ENCODE results near the gene SEC14L3. TPM values are rescaled to one million over a fixed set of nuclear protein-coding genes. Genes with fewer than 3 reads are reported as not detected.
"Not testable (repeated sequence)": the region's sequence is repeated elsewhere in the genome, so short reads cannot be mapped to it uniquely, and the experiment has no call there.

The SEC14L3 gene
- total RNA-seq, 4 donors from 2014 or later, result not detected

DNA sequence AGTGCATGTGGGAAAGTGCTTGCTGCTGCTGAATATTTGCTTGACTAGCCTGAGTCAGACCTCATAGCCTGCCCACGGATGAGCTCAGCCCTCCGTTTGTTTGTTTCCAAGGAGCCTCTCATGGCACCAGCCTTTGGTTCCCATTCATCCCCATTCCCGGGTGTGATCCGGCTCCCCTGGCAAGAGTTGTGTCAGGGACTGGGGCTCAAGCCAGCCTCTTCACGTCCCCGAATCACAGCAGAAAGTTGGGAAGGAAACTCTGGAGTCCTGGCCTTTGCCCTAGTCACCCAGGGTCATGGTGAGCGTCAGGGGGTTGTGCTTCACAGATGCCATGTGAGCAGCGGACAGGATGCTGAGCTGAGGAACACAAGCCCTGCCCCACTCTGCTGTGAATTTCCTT lies 13.8 kb downstream of the SEC14L3 start:
- H3K4me3 ChIP-seq, result no peak overlapping the region
- H3K27me3 ChIP-seq, result peaks cover 0 to 3% of the 10 kb centered on the region in 2 donors
- TF ChIP-seq EP300 (IDR thresholded peaks at IDR 0.05), result no peak
- no peak for TF ChIP-seq POLR2A (IDR thresholded peaks at IDR 0.05)
- TF ChIP-seq, protein P1, sequence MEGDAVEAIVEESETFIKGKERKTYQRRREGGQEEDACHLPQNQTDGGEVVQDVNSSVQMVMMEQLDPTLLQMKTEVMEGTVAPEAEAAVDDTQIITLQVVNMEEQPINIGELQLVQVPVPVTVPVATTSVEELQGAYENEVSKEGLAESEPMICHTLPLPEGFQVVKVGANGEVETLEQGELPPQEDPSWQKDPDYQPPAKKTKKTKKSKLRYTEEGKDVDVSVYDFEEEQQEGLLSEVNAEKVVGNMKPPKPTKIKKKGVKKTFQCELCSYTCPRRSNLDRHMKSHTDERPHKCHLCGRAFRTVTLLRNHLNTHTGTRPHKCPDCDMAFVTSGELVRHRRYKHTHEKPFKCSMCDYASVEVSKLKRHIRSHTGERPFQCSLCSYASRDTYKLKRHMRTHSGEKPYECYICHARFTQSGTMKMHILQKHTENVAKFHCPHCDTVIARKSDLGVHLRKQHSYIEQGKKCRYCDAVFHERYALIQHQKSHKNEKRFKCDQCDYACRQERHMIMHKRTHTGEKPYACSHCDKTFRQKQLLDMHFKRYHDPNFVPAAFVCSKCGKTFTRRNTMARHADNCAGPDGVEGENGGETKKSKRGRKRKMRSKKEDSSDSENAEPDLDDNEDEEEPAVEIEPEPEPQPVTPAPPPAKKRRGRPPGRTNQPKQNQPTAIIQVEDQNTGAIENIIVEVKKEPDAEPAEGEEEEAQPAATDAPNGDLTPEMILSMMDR (IDR thresholded peaks at IDR 0.05), result no peak
- WGBS, 2 donors, result 18 to 50% methylated on average over 6 to 8 of the region's 8 CpGs
- no peak overlapping the region for H3K27ac ChIP-seq
- H3K4me1 ChIP-seq, result no peaks in the 10 kb centered on the region
- DNase-seq (ENCODE audit: low spot score in 2 of 2), result no peak
- no peaks in the 10 kb centered on the region for H3K36me3 ChIP-seq
- H3K9me3 ChIP-seq, result no peaks in the 10 kb centered on the region

- H3K4me1 ChIP-seq, result no peaks in the 10 kb centered on the region
- 80 to 87% methylated on average over 8 of the region's 8 CpGs for WGBS, 2 donors
- no peaks in the 10 kb centered on the region for H3K36me3 ChIP-seq
- no peak for TF ChIP-seq EP300 (IDR thresholded peaks at IDR 0.05)
- TF ChIP-seq, protein P1 (IDR thresholded peaks at IDR 0.05), result no peak
- TF ChIP-seq POLR2A (IDR thresholded peaks at IDR 0.05), result no peak
- no peak overlapping the region for H3K27ac ChIP-seq
- peaks cover 0 to 8% of the 10 kb centered on the region in 2 donors for H3K27me3 ChIP-seq
- DNase-seq (ENCODE audit: low spot score in 2 of 2), result no peak
- H3K9me3 ChIP-seq, result no peaks in the 10 kb centered on the region
- no peak overlapping the region for H3K4me3 ChIP-seq
Measured at GRCh38 chr22:30455075-30455840, 16.6 kb downstream of the SEC14L3 start.

- Histone ChIP-seq H3K36me3 (no peaks in the 10 kb centered on the region), H3K27me3 (peaks cover 0 to 8% of the 10 kb centered on the region in 2 donors)
- WGBS, 2 donors, result 60 to 64% methylated on average over 6 of the region's 6 CpGs
Measured at GRCh38 chr22:30453731-30454510, 17.9 kb downstream of the SEC14L3 start.

DNA sequence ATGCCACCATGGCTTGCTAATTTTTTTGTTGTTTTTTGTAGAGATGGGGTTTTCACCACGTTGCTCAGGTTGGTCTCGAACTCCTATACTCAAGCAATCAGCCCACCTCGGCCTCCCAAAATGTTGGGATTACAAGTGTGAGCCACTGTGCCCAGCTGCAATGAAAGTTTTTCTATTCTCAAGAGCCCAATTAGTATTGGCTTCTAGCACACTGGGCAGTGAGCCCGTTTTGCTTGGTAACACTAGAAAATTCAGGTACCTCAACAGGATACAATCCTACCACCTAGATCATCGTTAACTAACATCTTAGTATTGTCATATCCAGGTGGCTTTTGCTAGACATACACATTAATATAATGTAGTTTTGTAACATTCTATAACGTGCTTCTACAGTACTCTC lies 19.0 kb downstream of the SEC14L3 start:
- Histone ChIP-seq H3K27ac (no peak overlapping the region), H3K9me3 (no peaks in the 10 kb centered on the region), H3K27me3 (peaks cover 0 to 8% of the 10 kb centered on the region in 2 donors), H3K4me3 (no peak overlapping the region), H3K4me1 (no peaks in the 10 kb centered on the region), H3K36me3 (no peaks in the 10 kb centered on the region)
- 78 to 79% methylated on average over 6 of the region's 6 CpGs for WGBS, 2 donors
- TF ChIP-seq POLR2A (IDR thresholded peaks at IDR 0.05) (no peak), EP300 (IDR thresholded peaks at IDR 0.05) (no peak)
- TF ChIP-seq, protein P1 (IDR thresholded peaks at IDR 0.05), result no peak
- DNase-seq (ENCODE audit: low spot score in 2 of 2), result no peak

More at GRCh38 chr22:30453731-30454510, 17.9 kb downstream of the SEC14L3 start:
- TF ChIP-seq EP300 (IDR thresholded peaks at IDR 0.05) (no peak), POLR2A (IDR thresholded peaks at IDR 0.05) (no peak)
- TF ChIP-seq, protein P1 (IDR thresholded peaks at IDR 0.05), result no peak
- H3K4me3 ChIP-seq, result no peak overlapping the region
- no peaks in the 10 kb centered on the region for H3K9me3 ChIP-seq
- no peaks in the 10 kb centered on the region for H3K4me1 ChIP-seq
- H3K27ac ChIP-seq, result no peak overlapping the region
- DNase-seq (ENCODE audit: low spot score in 2 of 2), result no peak

GRCh38 chr22:30451488-30451887 lies 20.3 kb downstream of the SEC14L3 start:
- 46 to 51% methylated on average over 9 of the region's 9 CpGs for WGBS, 2 donors
- not testable (repeated sequence) for H3K4me1 ChIP-seq; H3K36me3 ChIP-seq; H3K9me3 ChIP-seq; H3K4me3 ChIP-seq; H3K27me3 ChIP-seq; DNase-seq (ENCODE audit: low spot score in 2 of 2); H3K27ac ChIP-seq
